Heart left ventricle (tissue), 16 donors: ENCODE data around the gene AMBN. TPM values are rescaled to one million over a fixed set of nuclear protein-coding genes. Genes with fewer than 3 reads are reported as not detected.

Experiments used
- ATAC-seq, 4 donors: fragments of 200-7000 bp; cut with Tn5 transposase; one replicate each; pipeline ENCODE4 v1.9.1; 2020 to 2022; ENCODE audit warnings: moderate library complexity in 4 of 4, mild to moderate bottlenecking in 3 of 4, moderate number of reproducible peaks in 1 of 4
- DNase-seq, 5 donors: peaks; one replicate each; pipeline ENCODE4 v3.0.0-alpha.2; 2020
- H3K27ac ChIP-seq, 12 donors: fragments of 200-600 bp; sonication (generic) in 4 of 12; one replicate each; pipeline versions ENCODE4 v1.5.0 to v1.8.0; 2016 to 2022; ENCODE audit warnings: mild to moderate bottlenecking in 2 of 12
- H3K27me3 ChIP-seq, 9 donors: fragments of 200-600 bp; sonication (generic) in 2 of 9; one replicate each; pipeline versions ENCODE4 v1.5.1 to v1.8.0; 2016 to 2022; ENCODE audit warnings: mild to moderate bottlenecking in 3 of 9
- H3K36me3 ChIP-seq, 9 donors: fragments of 200-600 bp; sonication (generic) in 2 of 9; one replicate each; pipeline versions ENCODE4 v1.5.0 to v1.8.0; 2018 to 2022; ENCODE audit warnings: mild to moderate bottlenecking in 2 of 9
- H3K4me1 ChIP-seq, 12 donors: fragments of 200-600 bp; sonication (generic) in 4 of 12; one replicate each; pipeline versions ENCODE4 v1.5.0 to v1.8.0; 2016 to 2022; ENCODE audit warnings: mild to moderate bottlenecking in 3 of 12
- H3K4me3 ChIP-seq, 12 donors: fragments of 200-600 bp; sonication (generic) in 4 of 12; one replicate each; pipeline versions ENCODE4 v1.5.0 to v1.8.0; 2017 to 2022; ENCODE audit warnings: mild to moderate bottlenecking in 9 of 12, moderate library complexity in 4 of 12
- H3K9me3 ChIP-seq, 12 donors: fragments of 200-600 bp; sonication (generic) in 4 of 12; one replicate each; pipeline versions ENCODE4 v1.5.0 to v1.8.0; 2016 to 2022; ENCODE audit warnings: mild to moderate bottlenecking in 1 of 12
- POLR2A ChIP-seq, 2 donors: fragments of 450-650 bp; IDR thresholded peaks; one replicate each; pipeline ENCODE4 v1.6.1; 2017; ENCODE audit warnings: antibody characterized with exemption in 2 of 2, mild to moderate bottlenecking in 2 of 2, moderate library complexity in 2 of 2
- WGBS, 4 donors: extraction: QIAGEN DNeasy Blood & Tissue Kit in 2 of 4; methylation state at CpG; one replicate each; pipeline versions ENCODE4 v1.1.5 to v1.1.7; 2013 to 2018; 5-methylcytosine and 5-hydroxymethylcytosine counted together
- intact Hi-C, 10 donors: fragments of 100-400 bp; cut with DNase I; formaldehyde crosslinking; loops; one replicate each; pipeline versions ENCODE4 v1.11.1 to v1.14.2; 2022
- polyA plus RNA-seq, 2 donors: library from polyadenylated mRNA; stranded (reverse); fragments of 200-250 nt; gene quantifications; one replicate each; pipeline ENCODE4 v1.2.3, GENCODE V29; 2013
- total RNA-seq, 9 donors: library from RNA; depleted of rRNA in 2 of 9; stranded (reverse); fragments of >200 nt in 2 of 9; fragmentation: NEBNext Ultra II Directional in 3 of 9; extraction: Animal tissue kit (Norgen Biotek cat#: 25700) in 3 of 9; gene quantifications; one replicate each; pipeline versions ENCODE4 v1.1.0 to v1.2.4, GENCODE V29; 2016 to 2023
- TF ChIP-seq, protein P1 (sequence below), 12 donors: fragments of 200-600 bp; sonication (generic) in 4 of 12; IDR thresholded peaks; one replicate each; pipeline versions ENCODE4 v1.5.0 to v1.8.0; 2018 to 2022; ENCODE audit warnings: antibody characterized with exemption in 12 of 12, mild to moderate bottlenecking in 5 of 12
- donor health status: ischemic (EF 13 %, LVEDD 7.1; RV severe dilation, severe dysfunction).
- donor health status: healthy with polysubstance abuse.
- donor health status: DM: no; HTN: yes; CAD: no.
- donor health status: DM: no; HTN: no; CAD: no.
- donor health status: ischemic (EF 25% LVEDD 6.9; RV normal size, moderate dysfunction).
- donor health status: ischemic (EF 25% LVEDD 5.7; RV mildly dilated, moderate dysfunction).
- donor health status: healthy.
- donor health status: DM: yes; HTN: yes; CAD: no.
- donor health status: ischemic (EF 35%, LVEDD 5.7; RV mildly dilated, moderate dysfunction).
- donor health status: nonischemic (EF 11% LVEDD 7.7; RV severe dilation, severe dysfunction).
- donor health status: DM: yes; HTN: yes; CAD: no.
- donor health status: PGD.
- donor health status: ischemic (EF 29% LVEDD 5.4; RV normal size, mild dysfunction).
- donor health status: nonischemic (EF 23%, LVEDD 6.1; RV moderate dilation, normal function).

Gene AMBN
- total and polyA plus RNA-seq, 11 donors = not detected

DNA sequence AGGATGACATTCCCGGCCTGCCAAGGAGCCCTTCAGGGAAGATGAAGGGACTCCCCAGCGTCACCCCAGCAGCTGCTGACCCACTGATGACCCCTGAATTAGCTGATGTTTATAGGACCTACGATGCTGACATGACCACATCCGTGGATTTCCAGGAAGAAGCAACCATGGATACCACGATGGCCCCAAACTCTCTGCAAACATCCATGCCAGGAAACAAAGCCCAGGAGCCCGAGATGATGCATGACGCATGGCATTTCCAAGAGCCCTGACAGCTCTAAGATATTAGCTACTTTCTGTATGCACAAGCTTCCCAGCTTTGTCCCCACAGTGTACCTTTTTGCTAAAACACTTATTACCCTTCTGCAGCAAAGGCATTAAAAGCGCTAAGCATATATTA lies 14.4 kb downstream of the AMBN start:
- 71 to 86% (median 74%) methylated on average over 7 to 8 of the region's 8 CpGs for WGBS, 4 donors

GRCh38 chr4:70607334-70607853 lies 15.3 kb downstream of the AMBN start:
- intact Hi-C loops = no loop called here
- TF ChIP-seq POLR2A (IDR thresholded peaks at IDR 0.05) = no peak
- TF ChIP-seq, protein P1, sequence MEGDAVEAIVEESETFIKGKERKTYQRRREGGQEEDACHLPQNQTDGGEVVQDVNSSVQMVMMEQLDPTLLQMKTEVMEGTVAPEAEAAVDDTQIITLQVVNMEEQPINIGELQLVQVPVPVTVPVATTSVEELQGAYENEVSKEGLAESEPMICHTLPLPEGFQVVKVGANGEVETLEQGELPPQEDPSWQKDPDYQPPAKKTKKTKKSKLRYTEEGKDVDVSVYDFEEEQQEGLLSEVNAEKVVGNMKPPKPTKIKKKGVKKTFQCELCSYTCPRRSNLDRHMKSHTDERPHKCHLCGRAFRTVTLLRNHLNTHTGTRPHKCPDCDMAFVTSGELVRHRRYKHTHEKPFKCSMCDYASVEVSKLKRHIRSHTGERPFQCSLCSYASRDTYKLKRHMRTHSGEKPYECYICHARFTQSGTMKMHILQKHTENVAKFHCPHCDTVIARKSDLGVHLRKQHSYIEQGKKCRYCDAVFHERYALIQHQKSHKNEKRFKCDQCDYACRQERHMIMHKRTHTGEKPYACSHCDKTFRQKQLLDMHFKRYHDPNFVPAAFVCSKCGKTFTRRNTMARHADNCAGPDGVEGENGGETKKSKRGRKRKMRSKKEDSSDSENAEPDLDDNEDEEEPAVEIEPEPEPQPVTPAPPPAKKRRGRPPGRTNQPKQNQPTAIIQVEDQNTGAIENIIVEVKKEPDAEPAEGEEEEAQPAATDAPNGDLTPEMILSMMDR (IDR thresholded peaks at IDR 0.05) = no peak

More for the DNA sequence above, 14.4 kb downstream of the AMBN start:
- intact Hi-C loops = no loop called here
- DNase-seq = no peak
- no peak for ATAC-seq
- no peak overlapping the region for H3K27ac ChIP-seq
- no peaks in the 10 kb centered on the region for H3K4me1 ChIP-seq
- no peaks in the 10 kb centered on the region for H3K36me3 ChIP-seq
- H3K9me3 ChIP-seq = no peaks in the 10 kb centered on the region
- TF ChIP-seq POLR2A (IDR thresholded peaks at IDR 0.05) = no peak
- TF ChIP-seq, protein P1 (IDR thresholded peaks at IDR 0.05) = no peak
- H3K4me3 ChIP-seq = no peak overlapping the region
- no peaks in the 10 kb centered on the region for H3K27me3 ChIP-seq

DNA sequence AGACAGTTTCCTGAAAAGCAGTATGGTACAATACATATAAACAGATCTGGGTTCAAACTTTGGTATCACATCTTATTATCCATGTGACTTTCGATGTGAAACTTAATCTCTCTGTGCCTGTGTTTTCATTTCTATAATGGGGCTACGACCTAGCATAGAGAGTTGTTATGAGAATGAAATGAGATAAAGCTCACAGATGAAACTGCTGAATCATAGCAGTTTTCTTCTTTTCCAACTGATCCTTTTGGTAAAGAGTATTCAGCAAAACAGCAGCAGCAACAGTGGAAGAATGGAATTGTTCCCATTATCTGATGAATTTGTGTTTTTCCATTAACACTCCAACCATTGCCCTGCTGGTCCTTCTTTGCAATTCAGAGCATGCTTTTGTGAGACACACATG lies 16.3 kb downstream of the AMBN start:
- TF ChIP-seq POLR2A (IDR thresholded peaks at IDR 0.05) = no peak
- TF ChIP-seq, protein P1 (IDR thresholded peaks at IDR 0.05) = no peak
- intact Hi-C loops = no loop called here
- no peaks in the 10 kb centered on the region for H3K36me3 ChIP-seq
- no peak overlapping the region for H3K4me3 ChIP-seq
- no peaks in the 10 kb centered on the region for H3K9me3 ChIP-seq
- 61 to 72% (median 68%) methylated on average over 2 of the region's 2 CpGs for WGBS, 4 donors
- ATAC-seq = no peak
- H3K4me1 ChIP-seq = peaks cover 0 to 3% (median 0%) of the 10 kb centered on the region in 12 donors
- H3K27ac ChIP-seq = no peak overlapping the region
- no peaks in the 10 kb centered on the region for H3K27me3 ChIP-seq
- DNase-seq = no peak

More at GRCh38 chr4:70607334-70607853, 15.3 kb downstream of the AMBN start:
- ATAC-seq (no peak), DNase-seq (no peak)
- 78 to 85% (median 83%) methylated on average over 3 of the region's 3 CpGs for WGBS, 4 donors
- H3K4me1 ChIP-seq = no peaks in the 10 kb centered on the region
- no peak overlapping the region for H3K4me3 ChIP-seq
- H3K9me3 ChIP-seq = no peaks in the 10 kb centered on the region
- H3K27ac ChIP-seq = no peak overlapping the region
- H3K36me3 ChIP-seq = no peaks in the 10 kb centered on the region
- no peaks in the 10 kb centered on the region for H3K27me3 ChIP-seq

- DNase-seq (no peak), ATAC-seq (peak in 3 of 4 donors; percentile 22 to 38 (median 24))
- 20 to 32% (median 23%) methylated on average over 9 of the region's 9 CpGs for WGBS, 4 donors
- no peaks in the 10 kb centered on the region for H3K36me3 ChIP-seq
- peak overlapping the region in 7 of 12 donors; percentile 1 to 42 (median 32) for H3K4me3 ChIP-seq
- no peaks in the 10 kb centered on the region for H3K9me3 ChIP-seq
- intact Hi-C loops = no loop called here
- TF ChIP-seq, protein P1 (IDR thresholded peaks at IDR 0.05) = no peak
- no peak for TF ChIP-seq POLR2A (IDR thresholded peaks at IDR 0.05)
- peaks cover 0 to 12% (median 0%) of the 10 kb centered on the region in 12 donors for H3K4me1 ChIP-seq
- H3K27me3 ChIP-seq = no peaks in the 10 kb centered on the region
- H3K27ac ChIP-seq = peak overlapping the region in 2 of 12 donors; percentile 5 to 28
Measured at GRCh38 chr4:70613306-70614183, 21.5 kb downstream of the AMBN start.
